HG02973 (cell line): ENCODE results near the gene ZNF506.
"Not testable (repeated sequence)": the region's sequence is repeated elsewhere in the genome, so short reads cannot be mapped to it uniquely, and the experiment has no call there.

Source experiments
- ATAC-seq: cut with Tn5 transposase; IDR thresholded peaks from one replicate; pipeline ENCODE4 v1.9.1; 2021; ENCODE audit warnings: moderate library complexity; ENCODE audit not compliant: unreplicated experiment

ZNF506 gene

GRCh38 chr19:19781791-19782190 lies 39.8 kb downstream of the ZNF506 start:
- not testable (repeated sequence) for ATAC-seq

GRCh38 chr19:19778666-19779065 lies 42.9 kb downstream of the ZNF506 start:
- no peak for ATAC-seq

- ATAC-seq, result no peak
Measured at GRCh38 chr19:19777692-19778091, 43.9 kb downstream of the ZNF506 start.

- peak; percentile 97 for ATAC-seq
Measured at GRCh38 chr19:19776206-19777008, 45.1 kb downstream of the ZNF506 start.

GRCh38 chr19:19775891-19776205 lies 45.7 kb downstream of the ZNF506 start:
- peak; percentile 11 for ATAC-seq

- no peak for ATAC-seq
Measured at GRCh38 chr19:19774354-19775033, 47.1 kb downstream of the ZNF506 start.

GRCh38 chr19:19771963-19772362 lies 49.6 kb downstream of the ZNF506 start:
- ATAC-seq, result not testable (repeated sequence)

- ATAC-seq, result not testable (repeated sequence)
Measured at GRCh38 chr19:19769971-19770370, 51.6 kb downstream of the ZNF506 start.

GRCh38 chr19:19758164-19758563 lies 63.4 kb downstream of the ZNF506 start:
- no peak for ATAC-seq

- ATAC-seq, result no peak
Measured at GRCh38 chr19:19752760-19753403, 68.7 kb downstream of the ZNF506 start.

GRCh38 chr19:19751846-19752245 lies 69.7 kb downstream of the ZNF506 start:
- no peak for ATAC-seq

- ATAC-seq, result no peak
Measured at GRCh38 chr19:19750842-19751790, 70.4 kb downstream of the ZNF506 start.

GRCh38 chr19:19749908-19750841 lies 71.4 kb downstream of the ZNF506 start:
- ATAC-seq, result no peak

- ATAC-seq, result no peak
Measured at GRCh38 chr19:19749117-19749907, 72.2 kb downstream of the ZNF506 start.

GRCh38 chr19:19748249-19748938 lies 73.2 kb downstream of the ZNF506 start:
- ATAC-seq, result no peak

GRCh38 chr19:19747357-19748220 lies 74.0 kb downstream of the ZNF506 start:
- no peak for ATAC-seq
